ENCODE data around the gene RNPEPL1. TPM values are rescaled to one million over a fixed set of nuclear protein-coding genes. Genes with fewer than 3 reads are reported as not detected.

The RNPEPL1 gene
- total RNA-seq, 1 experiment from 2014 or later, result 22.6 TPM

GRCh38 chr2:240588669-240589068 lies 20.4 kb downstream of the RNPEPL1 start:
- intact Hi-C loops (cut with micrococcal nuclease; ENCODE audit: unreplicated experiment), result no loop called here
- H3K36me3 Mint-ChIP-seq (ENCODE audit: insufficient read depth, unreplicated experiment), result peaks cover 4% of the 10 kb centered on the region
- H3K4me3 ChIP-seq (ENCODE audit: low read depth, low read length), result no peak overlapping the region

GRCh38 chr2:240589375-240589774 lies 21.1 kb downstream of the RNPEPL1 start:
- H3K4me3 Mint-ChIP-seq (ENCODE audit: unreplicated experiment), result no peak overlapping the region

More at GRCh38 chr2:240588669-240589068, 20.4 kb downstream of the RNPEPL1 start:
- H3K4me3 Mint-ChIP-seq (ENCODE audit: unreplicated experiment), result no peak overlapping the region
- H3K36me3 ChIP-seq (ENCODE audit: control insufficient read depth, insufficient read depth, low read length), result no peaks in the 10 kb centered on the region
- CTCF ChIA-PET, result no interaction called here
- H3K9me3 Mint-ChIP-seq (ENCODE audit: unreplicated experiment), result no peaks in the 10 kb centered on the region
- H3K9me3 ChIP-seq, result no peaks in the 10 kb centered on the region
- POLR2A ChIA-PET, result interaction anchor here (3.6 kb wide), 1 partner anchor 17 kb away, joined by 31 read pairs; no protein-coding TSS in a partner anchor
- peaks cover 16% of the 10 kb centered on the region for H3K4me1 Mint-ChIP-seq (ENCODE audit: low read depth, unreplicated experiment)
- no peaks in the 10 kb centered on the region for H3K27me3 Mint-ChIP-seq (ENCODE audit: insufficient read depth, unreplicated experiment)
- BruUV-seq (replicated peaks), result no TSS peak
- no peak for TF ChIP-seq CTCF (IDR thresholded peaks at IDR 0.05; ENCODE audit: insufficient read depth in 1 of 2, low read depth in 1 of 2, low read length in 1 of 2, severe bottlenecking in 1 of 2, unreplicated experiment in 1 of 2)
- no peak for DNase-seq
- no peaks in the 10 kb centered on the region for H3K4me1 ChIP-seq
- H3K27ac Mint-ChIP-seq (ENCODE audit: unreplicated experiment), result no peak overlapping the region
- no peaks in the 10 kb centered on the region for H3K27me3 ChIP-seq (replicated peaks; ENCODE audit: control insufficient read depth, insufficient read depth, low read length)

GRCh38 chr2:240589850-240590525 lies 21.7 kb downstream of the RNPEPL1 start:
- intact Hi-C loops (cut with micrococcal nuclease; ENCODE audit: unreplicated experiment), result no loop called here
- Mint-ChIP-seq H3K27ac (ENCODE audit: unreplicated experiment) (no peak overlapping the region), H3K36me3 (ENCODE audit: insufficient read depth, unreplicated experiment) (peaks cover 4% of the 10 kb centered on the region), H3K4me3 (ENCODE audit: unreplicated experiment) (no peak overlapping the region), H3K4me1 (ENCODE audit: low read depth, unreplicated experiment) (peaks cover 16% of the 10 kb centered on the region), H3K9me3 (ENCODE audit: unreplicated experiment) (no peaks in the 10 kb centered on the region), H3K27me3 (ENCODE audit: insufficient read depth, unreplicated experiment) (no peaks in the 10 kb centered on the region)
- H3K4me3 ChIP-seq (ENCODE audit: low read depth, low read length), result no peak overlapping the region
- POLR2A ChIA-PET, result no interaction called here
- no peaks in the 10 kb centered on the region for H3K4me1 ChIP-seq
- no peaks in the 10 kb centered on the region for H3K36me3 ChIP-seq (ENCODE audit: control insufficient read depth, insufficient read depth, low read length)
- CTCF ChIA-PET, result no interaction called here
- no peak for TF ChIP-seq CTCF (IDR thresholded peaks at IDR 0.05; ENCODE audit: insufficient read depth in 1 of 2, low read depth in 1 of 2, low read length in 1 of 2, severe bottlenecking in 1 of 2, unreplicated experiment in 1 of 2)
- no peak for DNase-seq
- H3K27me3 ChIP-seq (replicated peaks; ENCODE audit: control insufficient read depth, insufficient read depth, low read length), result no peaks in the 10 kb centered on the region
- BruUV-seq (replicated peaks), result no TSS peak
- no peaks in the 10 kb centered on the region for H3K9me3 ChIP-seq

More at GRCh38 chr2:240589375-240589774, 21.1 kb downstream of the RNPEPL1 start:
- BruUV-seq (replicated peaks), result no TSS peak
- no peak for TF ChIP-seq CTCF (IDR thresholded peaks at IDR 0.05; ENCODE audit: insufficient read depth in 1 of 2, low read depth in 1 of 2, low read length in 1 of 2, severe bottlenecking in 1 of 2, unreplicated experiment in 1 of 2)
- CTCF ChIA-PET, result no interaction called here
- Mint-ChIP-seq H3K27ac (ENCODE audit: unreplicated experiment) (no peak overlapping the region), H3K4me1 (ENCODE audit: low read depth, unreplicated experiment) (peaks cover 16% of the 10 kb centered on the region), H3K9me3 (ENCODE audit: unreplicated experiment) (no peaks in the 10 kb centered on the region), H3K27me3 (ENCODE audit: insufficient read depth, unreplicated experiment) (no peaks in the 10 kb centered on the region), H3K36me3 (ENCODE audit: insufficient read depth, unreplicated experiment) (peaks cover 4% of the 10 kb centered on the region)
- no peaks in the 10 kb centered on the region for H3K27me3 ChIP-seq (replicated peaks; ENCODE audit: control insufficient read depth, insufficient read depth, low read length)
- no peaks in the 10 kb centered on the region for H3K36me3 ChIP-seq (ENCODE audit: control insufficient read depth, insufficient read depth, low read length)
- DNase-seq, result no peak
- POLR2A ChIA-PET, result interaction anchor here (3.6 kb wide), 1 partner anchor 16 kb away, joined by 31 read pairs; no protein-coding TSS in a partner anchor
- H3K9me3 ChIP-seq, result no peaks in the 10 kb centered on the region
- intact Hi-C loops (cut with micrococcal nuclease; ENCODE audit: unreplicated experiment), result no loop called here
- no peak overlapping the region for H3K4me3 ChIP-seq (ENCODE audit: low read depth, low read length)
- no peaks in the 10 kb centered on the region for H3K4me1 ChIP-seq
